Measurements from ENCODE around the gene SLX4IP.

SLX4IP gene

DNA sequence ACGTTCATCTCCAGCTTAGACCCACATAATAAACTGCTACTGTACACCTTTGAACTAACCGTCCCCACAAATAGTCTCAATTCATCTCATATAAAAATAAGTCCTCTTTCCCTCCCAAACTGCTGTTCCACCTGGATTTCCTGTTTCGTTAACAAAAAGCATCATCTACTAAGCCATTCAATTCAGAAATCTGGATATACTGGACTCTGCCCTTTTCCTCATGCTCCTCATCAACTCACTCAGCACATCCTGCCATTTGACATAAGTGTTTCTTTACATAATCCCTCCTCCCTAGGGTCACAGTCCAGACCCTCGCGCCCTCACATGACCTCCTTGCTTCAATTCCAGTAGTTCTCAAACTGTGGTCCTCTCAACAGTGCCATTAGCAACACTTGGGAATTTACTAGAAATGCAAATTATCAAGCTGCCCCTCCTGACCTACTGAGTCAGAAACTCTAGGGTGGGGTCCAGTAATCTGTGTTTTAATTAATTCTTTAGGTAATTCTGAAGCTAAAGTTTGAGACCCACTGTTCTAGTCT is 5.6 kb upstream of the SLX4IP start:
- no peak for DNase-seq

DNA sequence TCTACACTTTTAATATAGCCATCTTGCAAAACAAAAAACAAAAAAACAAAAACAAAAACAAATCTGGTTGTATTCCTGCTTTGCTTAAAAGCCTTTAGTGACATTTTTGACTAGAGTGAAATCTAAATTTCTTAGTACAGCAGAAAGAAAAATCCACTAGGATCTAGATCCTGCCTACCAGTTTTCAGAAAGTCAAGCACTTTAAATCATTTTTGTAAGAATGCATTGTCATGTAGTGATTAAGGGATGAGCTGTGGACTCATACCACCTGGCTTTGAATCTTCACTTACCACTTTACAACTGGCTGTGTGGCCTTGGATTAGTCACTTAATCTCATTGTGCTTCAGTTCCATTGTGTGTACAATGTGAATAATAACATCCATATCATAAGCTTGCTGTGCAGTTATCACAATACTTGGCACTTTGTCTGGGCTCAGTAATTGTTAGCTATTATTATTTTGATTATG is 5.1 kb upstream of the SLX4IP start:
- DNase-seq, result no peak

DNA sequence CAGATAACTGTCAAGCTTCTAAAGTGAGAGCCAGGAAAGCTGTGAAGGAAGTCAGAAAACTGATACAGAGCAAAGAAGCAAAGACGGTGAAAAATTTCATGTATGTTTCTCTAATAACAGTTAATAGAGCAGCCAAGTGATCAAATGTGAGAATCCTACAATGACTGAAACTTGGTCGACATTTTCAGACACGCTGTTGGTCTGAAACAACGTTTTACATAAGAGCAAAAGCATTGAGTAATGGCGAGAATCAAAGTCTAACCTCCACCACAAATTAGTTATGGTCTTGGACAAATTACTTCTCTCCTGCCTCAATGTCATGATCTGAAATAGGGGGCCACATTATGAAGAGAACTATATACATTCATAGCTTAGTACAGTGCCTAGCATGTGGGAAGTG is 4.4 kb upstream of the SLX4IP start:
- no peak for DNase-seq

DNA sequence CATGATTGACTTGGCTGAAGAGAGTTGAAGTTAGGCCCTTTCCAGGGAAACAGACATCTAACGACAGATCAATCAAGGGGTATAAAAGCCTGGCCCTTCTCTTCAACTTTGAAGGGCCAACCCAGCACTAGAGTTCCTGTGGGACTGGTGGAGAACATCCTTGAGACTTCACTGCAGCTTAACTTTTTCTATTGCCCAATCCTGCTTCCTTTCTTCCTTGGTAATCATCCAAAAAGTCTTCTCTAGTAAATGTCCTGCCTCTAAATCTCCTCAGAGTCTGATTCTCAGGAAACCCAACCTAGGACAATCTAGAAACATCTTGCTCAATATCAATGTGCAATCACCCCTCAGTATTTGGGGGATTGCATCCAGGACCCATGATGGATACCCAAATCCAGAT is 3.0 kb upstream of the SLX4IP start:
- no peak for DNase-seq

DNA sequence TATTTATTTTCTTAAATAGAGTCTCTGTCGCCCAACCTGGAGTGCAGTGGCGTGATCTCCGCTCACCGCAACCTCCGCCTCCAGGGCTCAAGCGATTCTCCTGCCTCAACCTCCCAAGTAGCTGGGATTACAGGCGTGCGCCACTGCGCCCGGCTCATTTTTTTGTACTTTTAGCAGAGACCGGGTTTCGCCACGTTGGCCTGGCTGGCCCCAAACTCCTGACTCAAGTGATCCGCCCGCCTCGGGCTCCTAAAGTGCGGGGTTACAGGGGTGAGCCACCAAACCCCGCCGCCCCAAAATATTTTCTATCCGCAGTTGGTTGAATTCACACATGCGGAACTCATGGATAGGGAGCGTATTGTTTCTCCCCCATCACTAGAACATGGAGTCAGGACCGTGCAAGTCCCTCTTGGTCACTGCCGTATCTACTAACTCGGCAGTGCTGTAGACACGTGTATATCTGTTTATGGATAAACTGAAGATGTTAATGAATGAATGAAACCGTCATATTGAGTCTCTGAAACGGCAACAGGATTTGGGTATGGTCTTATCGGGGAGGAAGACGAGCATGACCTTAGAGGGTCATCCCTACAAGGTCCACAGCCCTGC is 2.0 kb upstream of the SLX4IP start:
- DNase-seq, result no peak

DNA sequence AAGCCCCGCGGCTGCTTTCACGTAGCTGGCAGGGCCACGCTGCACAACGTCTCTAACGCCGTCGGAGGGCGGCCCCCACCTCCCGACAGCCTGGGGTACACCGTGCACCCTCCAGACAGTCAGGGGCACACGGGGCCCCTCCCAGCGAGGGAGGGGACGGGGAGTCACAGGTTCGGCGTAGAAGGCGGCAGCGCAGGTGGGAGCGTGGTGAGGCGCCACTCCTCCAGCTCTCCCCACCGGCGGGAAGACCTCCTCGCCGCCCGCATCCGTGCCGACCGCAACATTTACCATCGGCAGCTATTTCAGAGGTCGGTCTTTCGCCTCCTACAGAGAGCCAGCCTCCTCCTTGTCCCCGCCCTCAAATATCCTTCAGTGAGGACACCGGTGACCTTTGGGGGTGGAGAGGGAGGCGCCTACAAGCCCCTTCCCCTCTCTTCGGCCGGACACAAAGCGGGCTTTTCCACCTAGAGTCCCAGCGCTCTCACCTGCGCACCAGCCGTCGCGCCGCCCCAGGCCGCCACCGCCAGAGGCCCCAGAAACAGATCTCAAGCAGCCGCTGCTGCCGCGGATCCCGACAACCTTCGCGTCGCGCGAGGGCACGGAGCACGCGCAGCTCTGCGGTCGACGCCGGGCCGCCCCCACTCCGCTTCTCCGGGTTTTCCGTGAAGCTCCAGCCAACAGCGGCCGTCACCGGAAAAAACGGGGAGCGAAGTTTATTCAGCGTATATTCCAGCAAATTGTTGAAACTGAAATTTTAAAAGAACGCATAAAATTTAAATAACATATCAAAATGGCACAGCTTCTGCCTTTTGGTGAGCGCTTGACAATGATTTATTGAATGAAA is 1.3 kb upstream of the SLX4IP start, which contains the start of gene MKKS:
TSS of gene MKKS (minus strand) at position 600 of the 844 bp plus-strand sequence. CDS start 20,708 bp downstream, outside the sequence.
- peak; percentile 75 to 94 (median 84) for DNase-seq

DNA sequence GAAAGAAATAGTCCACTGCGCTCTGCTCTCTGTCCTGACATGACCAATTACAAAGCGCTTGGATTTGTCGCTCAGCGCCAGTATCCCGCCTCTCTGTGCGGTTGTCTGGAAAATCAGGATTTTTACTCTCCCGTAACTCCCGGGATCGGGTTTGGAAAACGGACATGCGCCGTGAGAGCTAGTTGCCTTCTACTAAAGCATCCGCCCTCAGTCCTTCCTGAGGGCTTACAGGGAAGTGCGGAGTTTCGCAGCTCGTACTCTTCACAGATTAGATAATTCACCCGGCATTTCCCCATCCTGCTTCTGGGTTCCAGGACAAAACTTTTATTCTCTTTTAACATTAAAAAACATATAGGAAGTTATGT is 656 bp upstream of the SLX4IP start:
- DNase-seq, result peak; percentile 65 to 94 (median 79)

DNA sequence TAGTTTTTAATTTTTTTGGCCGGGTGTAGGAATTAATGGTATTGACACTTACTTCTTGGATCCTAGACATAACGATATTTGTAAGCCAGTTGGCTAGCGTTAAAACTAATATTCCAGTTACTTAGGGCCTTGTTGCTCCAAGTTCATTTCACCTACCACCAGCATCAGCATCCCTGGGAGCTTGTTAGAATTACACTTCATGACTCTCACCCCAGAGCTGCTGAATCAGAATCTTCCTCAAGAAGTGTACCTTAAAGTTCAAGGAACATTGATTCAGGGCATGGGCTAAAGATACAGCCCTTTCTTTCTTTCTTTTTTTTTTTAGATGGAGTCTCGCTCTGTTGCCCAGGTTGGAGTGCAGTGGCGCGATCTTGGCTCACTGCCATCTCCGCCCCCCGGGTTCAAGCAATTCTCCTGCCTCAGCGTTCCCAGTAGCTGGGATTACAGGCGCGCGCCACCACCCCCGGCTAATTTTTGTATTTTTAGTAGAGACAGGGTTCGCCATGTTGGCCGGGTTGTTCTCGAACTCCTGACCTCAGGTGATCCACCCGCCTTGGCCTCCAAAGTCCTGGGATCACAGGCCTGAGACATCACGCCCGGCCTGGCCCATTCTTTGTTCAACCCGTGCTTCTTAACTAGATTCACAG is 1.1 kb downstream of the SLX4IP start:
- no peak for DNase-seq

DNA sequence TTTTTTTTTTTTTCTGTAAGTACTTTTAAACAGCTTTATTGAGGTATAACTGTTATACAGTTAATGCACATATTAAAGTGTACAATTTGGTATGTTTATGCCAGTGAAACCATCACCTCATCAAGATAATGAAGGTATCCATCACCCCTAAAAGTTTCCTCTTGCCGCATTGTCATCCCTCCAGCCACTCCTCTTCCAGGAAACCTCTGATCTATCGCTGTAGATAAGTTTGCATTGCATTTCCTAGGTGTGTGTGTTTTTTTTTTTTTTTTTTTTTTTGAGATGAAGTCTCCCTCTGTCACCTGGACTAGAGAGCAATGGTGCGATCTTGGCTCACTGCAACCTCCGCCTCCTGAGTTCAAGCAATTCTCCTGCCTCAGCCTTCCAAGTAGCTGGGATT is 3.1 kb downstream of the SLX4IP start:
- no peak for DNase-seq

DNA sequence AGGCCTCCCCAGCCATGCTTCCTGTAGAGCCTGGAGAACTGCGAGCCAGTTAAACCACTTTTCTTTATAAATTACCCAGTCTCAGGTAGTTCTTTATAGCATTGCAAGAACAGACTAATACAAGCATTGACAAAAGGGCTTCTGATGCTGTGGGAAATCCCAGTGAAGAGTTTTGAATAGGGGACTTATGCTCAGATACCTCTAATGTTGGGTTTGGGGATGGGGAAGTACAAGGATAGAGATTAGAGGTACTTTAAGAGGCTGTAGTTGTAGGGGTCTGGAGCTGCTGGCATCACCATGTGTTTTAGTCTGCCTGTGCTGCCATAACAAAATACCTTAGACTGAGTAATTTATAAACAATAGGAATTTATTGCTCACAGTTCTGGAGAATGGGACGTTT is 8.8 kb downstream of the SLX4IP start:
- no peak for DNase-seq

DNA sequence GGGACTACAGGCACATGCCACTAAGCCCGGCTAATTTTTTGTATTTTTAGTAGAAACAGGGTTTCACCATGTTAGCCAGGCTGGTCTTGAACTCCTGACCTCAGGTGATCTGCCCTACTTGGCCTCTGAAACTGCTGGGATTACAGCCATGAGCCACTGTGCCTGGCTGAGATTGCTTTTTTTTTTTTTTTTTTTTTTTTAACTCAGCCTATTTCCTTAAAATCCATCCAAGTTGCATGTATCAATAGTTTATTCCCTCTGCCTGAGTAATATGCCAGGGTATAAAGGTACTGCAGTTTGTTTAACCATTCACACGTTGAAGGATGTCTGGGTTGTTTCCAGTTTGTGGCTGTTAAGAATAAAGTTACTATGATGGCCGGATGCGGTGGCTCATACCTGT is 10.7 kb downstream of the SLX4IP start:
- DNase-seq, result no peak

DNA sequence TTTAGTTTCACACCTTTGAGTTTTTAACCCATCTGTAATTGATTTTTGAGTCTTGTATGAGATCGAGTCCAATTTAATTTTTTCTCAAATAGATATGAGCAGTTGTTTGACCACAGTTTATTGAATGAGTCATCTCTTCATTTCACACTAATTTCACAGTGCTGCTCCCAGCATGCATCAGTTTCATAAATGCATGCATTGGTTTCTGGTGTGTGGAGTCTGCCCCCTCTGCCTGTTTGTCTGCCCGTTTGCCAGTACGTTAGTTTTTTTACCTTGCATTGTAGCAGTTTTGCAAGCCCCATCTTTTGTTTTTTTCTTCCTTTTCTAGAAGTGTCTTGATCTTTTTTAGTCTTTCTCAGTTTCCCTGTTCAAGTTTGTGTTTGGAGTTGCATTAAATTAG is 11.9 kb downstream of the SLX4IP start:
- peak in 2 of 6 experiments; percentile 2 to 16 for DNase-seq

DNA sequence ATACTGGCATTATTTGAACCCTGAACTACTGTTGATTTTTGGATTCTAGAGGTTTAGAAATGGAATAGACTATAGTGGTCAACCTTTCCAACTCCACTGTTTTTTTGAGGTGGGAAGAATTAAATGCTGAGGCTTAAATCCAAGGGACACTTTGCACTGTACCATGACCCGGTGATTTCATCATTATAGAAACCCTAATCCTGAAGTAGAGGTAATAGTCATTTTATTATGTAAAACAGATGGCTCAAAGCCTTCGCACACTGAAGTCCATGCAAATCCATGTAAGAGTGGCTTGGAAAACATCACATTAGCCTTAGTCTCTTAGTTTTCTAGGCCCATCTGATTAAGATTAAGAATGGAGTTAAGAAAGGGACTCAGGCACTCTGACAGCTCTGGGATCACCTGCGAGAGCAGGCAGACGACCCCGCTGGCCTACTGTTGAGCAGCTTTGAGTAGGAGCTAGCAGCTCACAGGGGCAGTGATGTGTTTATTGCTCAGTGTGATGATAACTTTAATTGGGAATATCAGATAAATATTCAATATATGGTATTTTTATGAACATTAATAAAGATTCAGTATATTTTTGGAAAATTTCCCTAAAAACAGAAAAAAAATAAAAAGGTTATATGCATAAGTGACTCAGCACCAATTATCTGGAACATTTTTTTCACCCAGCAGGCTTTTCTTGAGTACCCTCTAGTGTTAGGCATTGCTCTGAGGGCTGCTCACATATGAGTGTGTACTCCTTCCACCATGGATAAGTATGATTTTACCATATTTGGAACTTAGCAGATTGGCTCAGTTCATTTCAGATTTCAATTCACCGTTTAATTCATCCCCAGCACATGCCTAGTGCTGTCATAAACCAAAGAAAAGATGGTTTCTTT is 13.4 kb downstream of the SLX4IP start:
- no peak for DNase-seq

DNA sequence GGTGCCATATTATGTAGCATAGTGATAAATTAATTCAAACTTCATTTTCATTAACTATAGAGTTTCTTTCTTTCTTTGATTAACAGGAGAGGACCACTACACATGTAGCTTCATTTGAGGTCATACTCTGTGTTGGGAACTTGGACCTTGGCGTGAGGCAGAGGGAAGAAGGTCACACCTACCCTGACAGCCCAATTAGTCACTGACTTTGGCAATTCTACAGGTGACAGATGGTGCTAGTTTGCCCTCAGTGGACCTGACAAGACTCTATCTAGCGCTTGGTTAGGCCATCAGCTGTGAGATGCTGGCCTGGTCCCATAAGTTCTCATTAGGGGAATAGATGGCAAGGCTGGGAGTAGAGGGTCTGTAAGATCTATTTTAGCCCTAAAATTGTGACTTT is 14.2 kb downstream of the SLX4IP start:
- DNase-seq, result no peak

DNA sequence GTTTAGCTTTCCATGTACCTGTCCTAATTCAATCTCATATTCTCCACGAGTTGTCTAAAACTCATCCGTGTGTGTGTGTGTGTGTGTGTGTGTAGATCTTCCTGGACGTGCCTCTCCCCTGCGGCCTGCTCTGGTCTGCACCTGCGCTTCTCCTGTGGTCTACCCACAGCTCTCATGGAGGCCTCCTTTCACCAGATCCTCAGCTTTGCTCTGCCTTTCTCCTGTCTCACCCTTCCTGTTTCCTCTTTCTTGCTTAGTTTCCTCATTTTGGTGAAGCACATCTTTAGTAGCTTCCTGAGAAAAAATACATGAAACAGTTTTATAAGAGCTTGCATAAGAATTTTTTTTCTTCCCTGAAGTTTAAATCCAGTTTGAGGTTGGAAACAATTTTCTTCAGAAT is 18.1 kb downstream of the SLX4IP start:
- peak in 2 of 6 experiments; percentile 0 to 3 for DNase-seq

DNA sequence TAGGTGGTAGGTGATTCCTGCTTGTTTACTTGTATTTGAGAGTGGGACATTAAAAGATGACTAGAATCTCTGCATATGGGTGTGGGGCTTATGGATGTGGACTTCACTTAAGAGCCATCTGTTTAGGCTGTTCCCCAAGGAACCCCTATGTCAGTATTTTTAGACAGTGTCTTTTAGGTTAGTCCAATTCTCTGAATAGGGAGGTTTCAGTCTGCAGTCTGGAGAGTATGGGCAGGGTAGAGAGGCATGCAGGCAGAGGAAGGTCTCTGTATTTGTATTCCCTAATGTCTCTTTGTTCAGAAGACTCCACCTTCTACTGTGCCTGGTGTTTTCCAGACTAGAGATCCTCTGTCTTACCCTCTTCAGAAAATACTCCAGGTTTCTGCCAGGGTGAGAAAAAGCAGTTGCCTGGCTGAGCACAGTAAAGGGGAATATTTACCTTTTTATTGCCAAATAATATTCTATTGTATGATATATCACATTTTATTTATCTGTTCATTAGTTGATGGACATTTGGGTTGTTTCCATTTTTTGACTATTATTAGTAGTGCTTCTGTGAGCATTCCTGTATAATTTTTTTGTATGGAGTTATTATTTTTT is 19.1 kb downstream of the SLX4IP start:
- DNase-seq, result no peak

DNA sequence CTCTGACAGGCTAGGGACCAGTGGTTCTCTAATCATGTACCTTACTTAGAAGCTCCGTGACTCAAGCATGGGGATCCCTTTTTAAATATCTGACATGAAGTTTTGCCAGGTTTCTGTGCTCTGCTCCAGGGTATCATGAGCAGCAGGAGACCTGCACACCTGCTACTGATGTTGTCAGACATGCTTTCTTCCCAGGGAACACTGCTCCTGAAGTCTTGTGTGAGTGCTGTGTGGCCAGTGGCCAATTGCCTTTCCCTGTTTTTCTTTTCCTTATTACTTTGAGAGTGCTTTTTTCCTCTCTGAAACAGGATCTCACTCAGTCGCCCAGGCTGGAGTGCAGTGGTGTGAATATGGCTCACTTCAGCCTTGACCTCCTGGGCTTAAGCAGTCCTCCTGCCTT is 26.4 kb downstream of the SLX4IP start:
- DNase-seq, result no peak

DNA sequence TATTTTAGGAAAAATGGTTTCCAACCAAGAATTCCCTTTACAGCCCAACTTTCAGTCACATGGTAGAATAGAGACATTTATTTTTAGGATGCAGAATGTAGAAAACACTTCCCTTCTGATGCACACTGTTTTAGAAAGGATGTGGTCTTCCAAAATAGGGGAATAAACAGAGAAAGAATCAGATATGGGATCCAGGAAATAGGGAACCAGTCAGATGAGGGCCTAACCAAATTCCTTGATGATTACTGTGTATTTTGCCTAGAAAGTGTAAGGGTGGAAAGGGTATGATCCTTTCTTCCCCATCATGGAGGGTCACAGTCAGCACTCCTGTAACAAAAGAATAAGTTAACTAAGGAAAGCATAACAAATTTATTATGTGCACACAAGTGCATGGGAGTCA is 27.4 kb downstream of the SLX4IP start:
- DNase-seq, result no peak

DNA sequence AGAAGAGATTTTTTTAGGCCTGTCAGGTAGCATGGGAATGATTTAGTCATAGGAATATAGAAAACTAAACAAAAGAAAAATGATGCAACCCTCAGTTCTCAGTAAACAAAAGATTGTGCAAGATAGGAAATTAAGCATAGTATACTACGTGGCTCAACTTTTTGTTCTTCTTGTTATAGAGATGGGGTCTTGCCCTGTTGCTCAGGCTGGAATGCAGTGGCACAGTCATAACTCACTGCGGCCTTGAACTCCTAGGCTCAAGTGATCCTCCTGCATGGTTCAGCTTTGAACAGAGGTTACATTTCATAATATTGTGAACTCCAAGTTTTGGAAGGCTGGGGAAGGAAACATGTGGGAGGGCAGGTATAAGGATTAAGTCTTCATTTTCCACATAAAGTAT is 28.5 kb downstream of the SLX4IP start:
- DNase-seq, result no peak

DNA sequence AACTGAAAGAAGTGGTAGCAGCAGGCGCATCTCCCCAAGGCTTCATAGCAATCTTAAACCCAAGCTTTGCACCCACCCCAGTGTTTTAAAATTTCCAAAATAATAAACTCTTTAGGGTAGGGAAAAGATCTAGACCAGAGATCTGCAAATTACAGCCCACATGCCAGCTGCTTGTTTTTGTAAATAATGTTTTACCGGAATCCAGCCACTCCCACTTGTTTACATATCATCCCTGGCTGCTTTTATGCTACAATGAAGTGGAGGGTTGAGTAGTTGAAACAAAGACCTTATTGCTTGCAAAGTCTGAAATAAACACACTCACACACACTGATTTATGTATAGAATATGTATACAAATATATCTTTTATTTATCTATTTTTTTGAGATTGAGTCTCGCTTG is 30.0 kb downstream of the SLX4IP start:
- DNase-seq, result no peak

DNA sequence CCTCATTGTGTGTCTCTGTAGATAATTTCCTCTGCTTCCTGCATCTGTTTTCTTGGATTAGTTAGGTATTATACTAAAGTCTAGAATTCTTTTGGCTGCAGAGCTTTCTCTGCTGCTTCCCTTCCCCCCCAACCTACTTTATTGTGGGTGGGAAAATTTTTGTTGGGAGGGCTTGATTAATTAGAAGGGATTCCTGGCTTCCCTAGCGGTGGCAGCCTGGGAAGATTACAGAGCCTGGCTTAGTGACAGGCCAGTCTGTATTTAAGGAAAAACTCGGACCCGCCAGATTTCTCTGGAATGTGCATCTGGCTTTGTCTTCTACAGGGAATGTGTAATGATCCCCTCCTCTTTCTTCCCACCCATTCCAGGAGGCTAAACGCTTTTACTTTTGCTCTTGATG is 31.2 kb downstream of the SLX4IP start:
- no peak for DNase-seq

DNA sequence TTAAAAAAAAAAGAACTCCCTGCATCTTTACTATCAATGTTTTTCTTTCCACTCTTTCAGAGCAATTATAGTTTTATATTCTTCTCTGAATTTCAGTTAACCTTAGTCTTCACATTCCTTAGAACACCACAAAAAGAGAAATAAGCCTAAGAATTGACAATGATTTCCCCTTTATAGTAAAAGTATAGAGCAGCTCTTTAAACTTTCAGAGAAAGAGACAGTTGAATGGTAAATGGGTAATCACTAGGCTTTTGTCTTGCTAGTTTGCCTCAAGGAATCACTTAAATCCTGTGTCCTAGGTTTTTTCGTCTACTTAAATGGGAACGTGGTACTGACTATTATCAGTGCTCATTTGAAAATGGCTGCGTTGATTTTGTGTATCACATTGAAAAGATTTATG is 31.8 kb downstream of the SLX4IP start:
- no peak for DNase-seq

All from stimulated activated naive CD4-positive, alpha-beta T cell (primary cell).